ENCODE data around the gene CDHR5.
A peak's percentile ranks its signal among the peaks of the same experiment; 100 is the strongest.

Gene CDHR5

GRCh38 chr11:617199-617911 is 7.4 kb downstream of the CDHR5 start:
- Histone ChIP-seq H2BK15ac (ENCODE audit: low read length) (no peak overlapping the region), H3K4me3 (ENCODE audit: low read length in 2 of 2) (no peak overlapping the region), H4K8ac (ENCODE audit: low read depth, low read length) (no peak overlapping the region), H3K4ac (ENCODE audit: low read length) (no peak overlapping the region), H2BK12ac (ENCODE audit: low read length) (no peak overlapping the region), H3K18ac (ENCODE audit: low read length) (peak overlapping the region; percentile 48), H3K79me1 (ENCODE audit: low read depth, low read length) (peaks cover 16% of the 10 kb centered on the region), H3K27ac (replicated peaks; ENCODE audit: low read length) (no peak overlapping the region), H3K27me3 (ENCODE audit: control insufficient read depth in 3 of 3, insufficient read depth in 3 of 3, low read depth in 1 of 3, low read length in 3 of 3) (no peaks in the 10 kb centered on the region), H2AFZ (ENCODE audit: low read length) (no peak overlapping the region), H3K36me3 (replicated peaks in 1 of 2; ENCODE audit: control insufficient read depth in 2 of 2, insufficient read depth in 2 of 2, low read length in 2 of 2) (peaks cover 11 to 20% of the 10 kb centered on the region in 2 donors), H3K4me2 (ENCODE audit: insufficient read depth, low read length, poor library complexity, severe bottlenecking) (peak overlapping the region; percentile 11), H3K9me3 (replicated peaks in 1 of 2; ENCODE audit: control insufficient read depth in 2 of 2, insufficient read depth in 1 of 2, low read depth in 1 of 2, low read length in 2 of 2) (no peaks in the 10 kb centered on the region), H2AK5ac (ENCODE audit: low read depth, low read length) (no peak overlapping the region), H2BK5ac (ENCODE audit: low read length) (no peak overlapping the region), H2BK120ac (ENCODE audit: low read depth, low read length) (no peak overlapping the region), H3K23ac (ENCODE audit: low read depth, low read length, poor library complexity) (peak overlapping the region; percentile 65), H3K14ac (ENCODE audit: low read length) (peak overlapping the region; percentile 56), H4K91ac (ENCODE audit: low read depth, low read length, poor library complexity) (no peak overlapping the region), H3K9ac (ENCODE audit: low read depth, low read length, poor library complexity) (no peak overlapping the region), H3K4me1 (ENCODE audit: control insufficient read depth in 2 of 2, insufficient read depth in 1 of 2, low read depth in 1 of 2, low read length in 2 of 2) (peaks cover 3 to 7% of the 10 kb centered on the region in 2 donors)
- no peak for DNase-seq (ENCODE audit: low spot score)
- WGBS, 2 donors (ENCODE audit: extremely low coverage in 2 of 2, insufficient read length in 2 of 2, insufficient replicate concordance in 1 of 2): no CpG with 5 or more reads among the region's 57 CpGs

DNA sequence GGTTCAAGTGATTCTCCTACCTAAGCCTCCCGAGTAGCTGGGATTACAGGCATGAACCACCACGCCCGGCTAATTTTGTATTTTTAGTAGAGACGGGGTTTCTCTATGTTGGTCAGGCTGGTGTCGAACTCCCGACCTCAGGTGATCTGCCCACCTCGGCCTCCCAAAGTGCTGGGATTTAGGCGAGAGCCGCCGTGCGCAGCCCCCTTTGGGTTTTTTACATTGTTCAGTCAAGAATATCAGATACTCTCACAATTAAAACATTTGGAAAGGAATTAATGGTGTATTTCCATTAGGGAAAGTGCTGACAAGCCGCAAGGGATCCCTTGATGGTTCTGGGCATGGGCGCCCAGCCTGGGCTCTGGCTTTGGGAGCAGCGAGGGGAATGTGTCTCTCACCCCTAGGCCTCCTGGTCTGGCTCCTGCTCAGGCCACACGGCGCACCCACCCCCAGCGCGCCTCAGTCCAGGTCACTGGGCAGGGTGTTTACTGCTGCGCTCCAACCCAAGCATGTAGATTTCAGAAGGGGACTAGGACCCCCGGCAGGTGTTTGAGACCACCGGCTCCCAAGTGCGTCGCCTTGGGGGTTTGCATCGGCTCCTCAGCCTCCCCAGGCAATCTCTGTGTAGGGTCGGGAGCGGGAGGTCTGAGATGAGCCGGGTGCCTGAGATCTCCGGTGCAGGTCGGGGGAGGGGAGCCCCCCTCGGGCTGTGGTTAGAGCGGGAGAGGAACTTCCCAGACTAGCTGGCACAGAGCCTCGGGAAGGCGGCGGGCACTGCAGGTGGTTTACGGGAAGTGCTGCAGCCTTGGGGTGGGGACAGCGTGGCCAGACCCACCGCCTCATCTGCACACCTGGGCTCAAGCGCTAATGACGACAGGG is 8.2 kb downstream of the CDHR5 start:
- H3K14ac ChIP-seq (ENCODE audit: low read length): peak overlapping the region; percentile 56
- no peak overlapping the region for H4K91ac ChIP-seq (ENCODE audit: low read depth, low read length, poor library complexity)
- peak overlapping the region; percentile 65 for H3K23ac ChIP-seq (ENCODE audit: low read depth, low read length, poor library complexity)
- no peaks in the 10 kb centered on the region for H3K27me3 ChIP-seq (ENCODE audit: control insufficient read depth in 3 of 3, insufficient read depth in 3 of 3, low read depth in 1 of 3, low read length in 3 of 3)
- no CpG with 5 or more reads among the region's 39 CpGs for WGBS, 2 donors (ENCODE audit: extremely low coverage in 2 of 2, insufficient read length in 2 of 2, insufficient replicate concordance in 1 of 2)
- peak overlapping the region; percentile 19 for H2AK5ac ChIP-seq (ENCODE audit: low read depth, low read length)
- H3K4ac ChIP-seq (ENCODE audit: low read length): no peak overlapping the region
- H3K4me2 ChIP-seq (ENCODE audit: insufficient read depth, low read length, poor library complexity, severe bottlenecking): peak overlapping the region; percentile 81
- no peak overlapping the region for H2BK5ac ChIP-seq (ENCODE audit: low read length)
- peak overlapping the region in 1 of 2 donors; percentile 74 for H3K4me3 ChIP-seq (ENCODE audit: low read length in 2 of 2)
- H3K9ac ChIP-seq (ENCODE audit: low read depth, low read length, poor library complexity): no peak overlapping the region
- H4K8ac ChIP-seq (ENCODE audit: low read depth, low read length): no peak overlapping the region
- H3K18ac ChIP-seq (ENCODE audit: low read length): peak overlapping the region; percentile 48
- no peak overlapping the region for H2BK15ac ChIP-seq (ENCODE audit: low read length)
- no peak overlapping the region for H2BK12ac ChIP-seq (ENCODE audit: low read length)
- H3K36me3 ChIP-seq (replicated peaks in 1 of 2; ENCODE audit: control insufficient read depth in 2 of 2, insufficient read depth in 2 of 2, low read length in 2 of 2): peaks cover 13 to 28% of the 10 kb centered on the region in 2 donors
- H3K9me3 ChIP-seq (replicated peaks in 1 of 2; ENCODE audit: control insufficient read depth in 2 of 2, insufficient read depth in 1 of 2, low read depth in 1 of 2, low read length in 2 of 2): no peaks in the 10 kb centered on the region
- H3K27ac ChIP-seq (replicated peaks; ENCODE audit: low read length): no peak overlapping the region
- H3K79me1 ChIP-seq (ENCODE audit: low read depth, low read length): peaks cover 16% of the 10 kb centered on the region
- DNase-seq (ENCODE audit: low spot score): no peak
- peak overlapping the region; percentile 97 for H2AFZ ChIP-seq (ENCODE audit: low read length)
- H3K4me1 ChIP-seq (ENCODE audit: control insufficient read depth in 2 of 2, insufficient read depth in 1 of 2, low read depth in 1 of 2, low read length in 2 of 2): peaks cover 3 to 7% of the 10 kb centered on the region in 2 donors
- no peak overlapping the region for H2BK120ac ChIP-seq (ENCODE audit: low read depth, low read length)

- Histone ChIP-seq H4K91ac (ENCODE audit: low read depth, low read length, poor library complexity) (no peak within 1 kb of the TSS), H3K4me3 (ENCODE audit: low read length in 2 of 2) (peak within 1 kb of the TSS; percentile 74 to 86)
These were observed 9.0 kb downstream of the CDHR5 start, which contains the start of gene IRF7 for GRCh38 chr11:615504-616319. IRF7 (minus strand) TSS chr11:615950; CDS start chr11:615364, 586 bp downstream.

More at GRCh38 chr11:615504-616319, 9.0 kb downstream of the CDHR5 start, which contains the start of gene IRF7:
- Histone ChIP-seq H3K36me3 (replicated peaks in 1 of 2; ENCODE audit: control insufficient read depth in 2 of 2, insufficient read depth in 2 of 2, low read length in 2 of 2) (peaks cover 22 to 37% of the 10 kb centered on the region in 2 donors), H3K27me3 (ENCODE audit: control insufficient read depth in 3 of 3, insufficient read depth in 3 of 3, low read depth in 1 of 3, low read length in 3 of 3) (peaks cover 0 to 2% (median 0%) of the 10 kb centered on the region in 3 experiments), H2AK5ac (ENCODE audit: low read depth, low read length) (peak within 1 kb of the TSS; percentile 93), H3K4me2 (ENCODE audit: insufficient read depth, low read length, poor library complexity, severe bottlenecking) (peak within 1 kb of the TSS; percentile 81), H3K4ac (ENCODE audit: low read length) (no peak within 1 kb of the TSS), H3K9ac (ENCODE audit: low read depth, low read length, poor library complexity) (peak within 1 kb of the TSS; percentile 78), H2AFZ (ENCODE audit: low read length) (peak within 1 kb of the TSS; percentile 97), H2BK120ac (ENCODE audit: low read depth, low read length) (no peak within 1 kb of the TSS), H4K8ac (ENCODE audit: low read depth, low read length) (no peak within 1 kb of the TSS), H3K79me1 (ENCODE audit: low read depth, low read length) (peaks cover 18% of the 10 kb centered on the region), H3K27ac (replicated peaks; ENCODE audit: low read length) (peak within 1 kb of the TSS; percentile 58), H2BK15ac (ENCODE audit: low read length) (peak within 1 kb of the TSS; percentile 55), H3K9me3 (replicated peaks in 1 of 2; ENCODE audit: control insufficient read depth in 2 of 2, insufficient read depth in 1 of 2, low read depth in 1 of 2, low read length in 2 of 2) (no peaks in the 10 kb centered on the region), H3K14ac (ENCODE audit: low read length) (peak within 1 kb of the TSS; percentile 12), H3K18ac (ENCODE audit: low read length) (peak within 1 kb of the TSS; percentile 94), H2BK12ac (ENCODE audit: low read length) (no peak within 1 kb of the TSS), H3K4me1 (ENCODE audit: control insufficient read depth in 2 of 2, insufficient read depth in 1 of 2, low read depth in 1 of 2, low read length in 2 of 2) (peaks cover 3 to 7% of the 10 kb centered on the region in 2 donors), H3K23ac (ENCODE audit: low read depth, low read length, poor library complexity) (peak within 1 kb of the TSS; percentile 26), H2BK5ac (ENCODE audit: low read length) (peak within 1 kb of the TSS; percentile 82)
- WGBS, 2 donors (ENCODE audit: extremely low coverage in 2 of 2, insufficient read length in 2 of 2, insufficient replicate concordance in 1 of 2): no CpG with 5 or more reads among the region's 66 CpGs
- DNase-seq (ENCODE audit: low spot score): peak; percentile 77

Data from neuronal stem cell (in vitro differentiated cells).